GM21825 (cell line): ENCODE results near the gene RFLNA.
"Not testable (repeated sequence)": the region's sequence is repeated elsewhere in the genome, so short reads cannot be mapped to it uniquely, and the experiment has no call there.

Experiments used
- ATAC-seq: cut with Tn5 transposase; IDR thresholded peaks from one replicate; pipeline ENCODE4 v1.9.1; 2021; ENCODE audit warnings: mild to moderate bottlenecking, moderate library complexity; ENCODE audit not compliant: unreplicated experiment

The RFLNA gene

GRCh38 chr12:124318278-124319020 lies 23.6 kb downstream of the RFLNA start:
- no peak for ATAC-seq

- ATAC-seq, result no peak
These were observed 24.6 kb downstream of the RFLNA start for GRCh38 chr12:124319368-124320050.

- no peak for ATAC-seq
These were observed 26.2 kb downstream of the RFLNA start for GRCh38 chr12:124321040-124321481.

- no peak for ATAC-seq
These were observed 26.8 kb downstream of the RFLNA start for GRCh38 chr12:124321556-124322270.

GRCh38 chr12:124322271-124322998 lies 27.5 kb downstream of the RFLNA start:
- ATAC-seq, result no peak

GRCh38 chr12:124322999-124323328 lies 28.1 kb downstream of the RFLNA start:
- ATAC-seq, result not testable (repeated sequence)

GRCh38 chr12:124323771-124324530 lies 29.1 kb downstream of the RFLNA start:
- ATAC-seq, result no peak

GRCh38 chr12:124324803-124325705 lies 30.2 kb downstream of the RFLNA start:
- no peak for ATAC-seq

- no peak for ATAC-seq
These were observed 31.2 kb downstream of the RFLNA start for GRCh38 chr12:124326104-124326503.

GRCh38 chr12:124326871-124327270 lies 32.0 kb downstream of the RFLNA start:
- no peak for ATAC-seq

- no peak for ATAC-seq
These were observed 32.6 kb downstream of the RFLNA start for GRCh38 chr12:124327362-124328043.

GRCh38 chr12:124328116-124328515 lies 33.2 kb downstream of the RFLNA start:
- no peak for ATAC-seq

- ATAC-seq, result no peak
These were observed 33.7 kb downstream of the RFLNA start for GRCh38 chr12:124328636-124329035.

GRCh38 chr12:124332058-124332672 lies 37.3 kb downstream of the RFLNA start:
- no peak for ATAC-seq

- no peak for ATAC-seq
These were observed 38.0 kb downstream of the RFLNA start for GRCh38 chr12:124332900-124333299.

- no peak for ATAC-seq
These were observed 38.8 kb downstream of the RFLNA start for GRCh38 chr12:124333724-124334123.

GRCh38 chr12:124334266-124334665 lies 39.4 kb downstream of the RFLNA start:
- no peak for ATAC-seq

GRCh38 chr12:124334976-124335375 lies 40.1 kb downstream of the RFLNA start:
- no peak for ATAC-seq
